Measurements from ENCODE around the gene FAM229B. TPM values are rescaled to one million over a fixed set of nuclear protein-coding genes. Genes with fewer than 3 reads are reported as not detected.

Gene FAM229B
- total RNA-seq, 1 donor, result 5.1 TPM

- no peak for DNase-seq (ENCODE audit: low read depth in 2 of 3, low spot score in 2 of 3)
Measured at GRCh38 chr6:112130878-112131277, 43.5 kb downstream of the FAM229B start.

- DNase-seq (ENCODE audit: low read depth in 2 of 3, low spot score in 2 of 3), result no peak
Measured at GRCh38 chr6:112139052-112139451, 51.7 kb downstream of the FAM229B start.

GRCh38 chr6:112141707-112142106 lies 54.3 kb downstream of the FAM229B start:
- no peak for DNase-seq (ENCODE audit: low read depth in 2 of 3, low spot score in 2 of 3)

DNA sequence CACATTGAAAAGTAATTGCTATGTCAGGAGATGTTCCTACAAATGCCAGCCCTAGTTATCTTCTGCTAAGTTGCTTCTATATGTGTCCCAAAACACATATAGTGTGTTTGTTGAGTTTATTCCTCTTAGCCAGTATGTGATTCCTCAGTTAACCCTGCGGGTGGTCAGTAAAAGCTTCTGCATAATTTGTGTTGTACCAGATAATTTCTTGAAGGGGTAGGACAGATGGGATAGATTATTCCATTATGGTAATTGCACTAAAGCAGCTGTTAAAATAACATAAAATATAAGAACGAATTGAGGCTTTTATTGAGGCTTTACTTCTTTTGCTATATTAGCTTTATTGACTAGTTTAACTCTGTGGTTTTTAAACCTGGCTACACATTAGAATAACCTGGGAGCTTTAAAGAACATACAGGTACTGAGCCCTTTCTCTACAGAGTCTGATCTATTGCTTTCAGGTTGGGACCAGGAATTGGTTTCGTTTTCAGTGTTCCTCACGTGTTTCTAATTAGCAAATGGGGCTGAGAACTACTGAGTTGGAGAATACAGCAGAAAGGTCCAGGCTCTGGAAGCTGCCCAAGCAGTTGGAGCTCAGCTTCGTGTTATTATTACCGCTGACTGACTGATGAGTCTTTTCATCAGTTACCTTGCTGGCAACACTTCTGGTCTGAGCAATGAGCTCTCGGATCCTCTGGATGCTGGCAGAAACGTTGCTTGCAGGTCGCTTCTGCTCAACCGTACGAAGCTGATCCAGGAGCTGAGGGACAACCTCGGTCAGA lies 56.9 kb downstream of the FAM229B start:
- no peak for DNase-seq (ENCODE audit: low read depth in 2 of 3, low spot score in 2 of 3)

GRCh38 chr6:112145080-112145573 lies 57.7 kb downstream of the FAM229B start:
- DNase-seq (ENCODE audit: low read depth in 2 of 3, low spot score in 2 of 3), result no peak

GRCh38 chr6:112148103-112148502 lies 60.7 kb downstream of the FAM229B start:
- DNase-seq (ENCODE audit: low read depth in 2 of 3, low spot score in 2 of 3), result no peak

DNA sequence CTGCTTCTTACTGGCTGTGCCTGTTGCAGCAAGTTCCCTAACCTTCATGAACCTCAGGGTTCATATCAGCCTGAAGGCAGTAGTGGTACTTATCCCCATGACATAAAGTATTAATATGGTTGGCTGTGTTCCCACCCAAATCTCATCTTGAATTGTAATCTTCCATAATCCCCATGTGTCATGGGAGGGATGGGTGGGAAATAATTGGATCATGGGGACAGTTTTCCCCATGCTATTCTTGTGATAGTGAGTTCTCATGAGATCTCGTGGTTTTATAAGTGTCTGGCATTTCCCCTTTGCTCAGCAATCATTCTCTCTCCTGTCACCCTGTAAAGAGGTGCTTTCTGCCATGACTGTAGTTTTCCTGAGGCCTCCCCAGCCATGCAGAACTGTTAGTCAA lies 61.8 kb downstream of the FAM229B start:
- no peak for DNase-seq (ENCODE audit: low read depth in 2 of 3, low spot score in 2 of 3)

- peak in 1 of 3 donors; percentile 42 for DNase-seq (ENCODE audit: low read depth in 2 of 3, low spot score in 2 of 3)
Measured at GRCh38 chr6:112149719-112150263, 62.4 kb downstream of the FAM229B start.

- no peak for DNase-seq (ENCODE audit: low read depth in 2 of 3, low spot score in 2 of 3)
Measured at GRCh38 chr6:112150363-112150762, 63.0 kb downstream of the FAM229B start.

Other genes with a start within 250 kb of the FAM229B start
- gene FYN, start 214.1 kb upstream of the FAM229B start, total RNA-seq, result 20.2 TPM
- gene CCN6, start 33.5 kb upstream of the FAM229B start, total RNA-seq, result not detected
- 11.6 TPM for gene TUBE1, start 109 bp upstream of the FAM229B start, total RNA-seq
- gene LAMA4, start 167.0 kb downstream of the FAM229B start, total RNA-seq, result 0.54 TPM